A549 (cell line): Measurements from ENCODE around the gene ZDHHC16.

Experiments used
- CHD2 ChIP-seq: fragments of 150-350 bp; IDR thresholded peaks from 2 replicates; pipeline ENCODE4 v1.6.1; 2014; ENCODE audit warnings: low read length; ENCODE audit not compliant: partially characterized antibody
- CTCF ChIP-seq: fragments of >200 bp; sonication (Bioruptor Twin); formaldehyde crosslinking; IDR thresholded peaks from 3 replicates; pipeline ENCODE4 v1.5.1; 2016
- HMGXB4 ChIP-seq: fragments of 250-450 bp; sonication (Bioruptor Pico); IDR thresholded peaks from 2 replicates; pipeline ENCODE4 v1.5.0; 2021; ENCODE audit warnings: mild to moderate bottlenecking, moderate library complexity, borderline replicate concordance
- MYC ChIP-seq: IDR thresholded peaks from 2 replicates; pipeline ENCODE4 v1.6.1; 2012; ENCODE audit warnings: mild to moderate bottlenecking, inconsistent platforms, low read length, improper control_type of control experiment, borderline replicate concordance
- PHF8 ChIP-seq: fragments of 200-600 bp; sonication (generic); IDR thresholded peaks from 2 replicates; pipeline ENCODE4 v1.6.1; 2016; ENCODE audit warnings: low read depth, mild to moderate bottlenecking, antibody characterized with exemption, moderate library complexity, borderline replicate concordance
- POLR2A ChIP-seq: IDR thresholded peaks from 2 replicates; pipeline ENCODE4 v1.6.1; 2012; ENCODE audit warnings: mild to moderate bottlenecking, low read length
- POLR2AphosphoS2 ChIP-seq: conservative IDR thresholded peaks from 2 replicates; pipeline ENCODE4 v1.6.1; 2012; ENCODE audit warnings: low read length, improper control_type of control experiment, inconsistent platforms
- RAD21 ChIP-seq, 2 experiments: fragments of >200 bp in 1 of 2; sonication (Bioruptor Twin) in 1 of 2; formaldehyde crosslinking in 1 of 2; IDR thresholded peaks in 1 of 2; conservative IDR thresholded peaks in 1 of 2; 2 replicates in 1 of 2; 3 replicates in 1 of 2; pipeline ENCODE4 v1.6.1; 2012 to 2018; ENCODE audit warnings: inconsistent platforms in 1 of 2
- TP53 ChIP-seq: fragments of 250-450 bp; sonication (Bioruptor Pico); IDR thresholded peaks from 2 replicates; pipeline ENCODE4 v1.5.0; 2021; ENCODE audit warnings: mild to moderate bottlenecking, moderate library complexity

- TF ChIP-seq HMGXB4 (CRISPR knock-in tag) (no peak), CTCF (no peak), RAD21 (conservative IDR thresholded peaks at IDR 0.05 in 1 of 2, IDR thresholded peaks at IDR 0.05 in 1 of 2) (no peak), PHF8 (no peak), POLR2A (no peak), CHD2 (no peak), POLR2AphosphoS2 (no peak), MYC (no peak), TP53 (CRISPR knock-in tag) (no peak)
Measured at GRCh38 chr10:97408496-97408992, 37.4 kb upstream of the ZDHHC16 start.
